SK-N-SH treated with all-trans-retinoic acid at 6 μM for 48 hours (cell line): ENCODE measurements around the gene MRLN.

Experiments
- ATAC-seq: fragments of 200-7000 bp; cut with Tn5 transposase; 3 replicates; pipeline ENCODE4 v1.9.1; 2020; ENCODE audit warnings: mild to moderate bottlenecking, moderate library complexity
- ARNTL ChIP-seq: fragments of 450-650 bp; formaldehyde crosslinking; IDR thresholded peaks from 2 replicates; pipeline ENCODE4 v1.5.0; 2020; ENCODE audit warnings: low read depth, mild to moderate bottlenecking, moderate library complexity, borderline replicate concordance
- BACH2 ChIP-seq: fragments of 250-450 bp; sonication (Bioruptor Pico); IDR thresholded peaks from 2 replicates; pipeline ENCODE4 v1.9.0; 2021; ENCODE audit warnings: mild to moderate bottlenecking, borderline replicate concordance
- CREB5 ChIP-seq: fragments of 250-450 bp; sonication (Bioruptor Pico); IDR thresholded peaks from 2 replicates; pipeline ENCODE4 v1.5.1; 2020; ENCODE audit warnings: low read depth, mild to moderate bottlenecking, moderate library complexity
- CSRNP3 ChIP-seq: fragments of 250-450 bp; sonication (Bioruptor Pico); IDR thresholded peaks from 2 replicates; pipeline ENCODE4 v1.5.1; 2021; ENCODE audit warnings: mild to moderate bottlenecking, moderate library complexity
- ESRRG ChIP-seq: fragments of 250-450 bp; sonication (Bioruptor Pico); IDR thresholded peaks from 2 replicates; pipeline ENCODE4 v1.6.1; 2021; ENCODE audit warnings: mild to moderate bottlenecking
- GLIS3 ChIP-seq: fragments of 250-450 bp; sonication (Bioruptor Pico); IDR thresholded peaks from 2 replicates; pipeline ENCODE4 v1.5.0; 2020; ENCODE audit warnings: mild to moderate bottlenecking, moderate library complexity
- ISL1 ChIP-seq: fragments of 250-450 bp; sonication (Bioruptor Pico); IDR thresholded peaks from 2 replicates; pipeline ENCODE4 v2.1.2; 2022; ENCODE audit warnings: mild to moderate bottlenecking, moderate library complexity
- OSR1 ChIP-seq: fragments of 250-450 bp; sonication (Bioruptor Pico); IDR thresholded peaks from 2 replicates; pipeline ENCODE4 v1.8.0; 2022; ENCODE audit warnings: moderate library complexity, mild to moderate bottlenecking, inconsistent platforms
- PATZ1 ChIP-seq: fragments of 250-450 bp; sonication (Bioruptor Pico); IDR thresholded peaks from 2 replicates; pipeline ENCODE4 v1.8.0; 2020; ENCODE audit warnings: mild to moderate bottlenecking, moderate library complexity, borderline replicate concordance
- POU6F1 ChIP-seq: fragments of 250-450 bp; sonication (Bioruptor Pico); IDR thresholded peaks from 2 replicates; pipeline ENCODE4 v1.8.0; 2021; ENCODE audit warnings: low read depth, mild to moderate bottlenecking, moderate library complexity, borderline replicate concordance
- PPARA ChIP-seq: fragments of 250-450 bp; sonication (Bioruptor Pico); IDR thresholded peaks from 2 replicates; pipeline ENCODE4 v1.5.0; 2020; ENCODE audit warnings: mild to moderate bottlenecking, borderline replicate concordance
- SNAI2 ChIP-seq: fragments of 250-450 bp; sonication (Bioruptor Pico); IDR thresholded peaks from 2 replicates; pipeline ENCODE4 v1.5.0; 2020; ENCODE audit warnings: mild to moderate bottlenecking, moderate library complexity
- TCF4 ChIP-seq: fragments of 250-450 bp; sonication (Bioruptor Pico); IDR thresholded peaks from 2 replicates; pipeline ENCODE4 v1.8.0; 2021; ENCODE audit warnings: mild to moderate bottlenecking, moderate library complexity, borderline replicate concordance
- TOX ChIP-seq: fragments of 250-450 bp; sonication (Bioruptor Pico); IDR thresholded peaks from 2 replicates; pipeline ENCODE4 v1.8.0; 2021; ENCODE audit warnings: mild to moderate bottlenecking, moderate library complexity, borderline replicate concordance
- TSHZ2 ChIP-seq: fragments of 250-450 bp; sonication (Bioruptor Pico); IDR thresholded peaks from 2 replicates; pipeline ENCODE4 v1.5.0; 2020; ENCODE audit warnings: mild to moderate bottlenecking, moderate library complexity
- ZC3H10 ChIP-seq: fragments of 250-450 bp; sonication (Bioruptor Pico); IDR thresholded peaks from 2 replicates; pipeline ENCODE4 v1.5.1; 2021; ENCODE audit warnings: mild to moderate bottlenecking, moderate library complexity
- ZFP3 ChIP-seq: fragments of 250-450 bp; sonication (Bioruptor Pico); IDR thresholded peaks from 2 replicates; pipeline ENCODE4 v1.5.0; 2020; ENCODE audit warnings: mild to moderate bottlenecking, moderate library complexity
- ZFP30 ChIP-seq: fragments of 450-650 bp; formaldehyde crosslinking; IDR thresholded peaks from 2 replicates; pipeline ENCODE4 v1.5.0; 2022; ENCODE audit warnings: mild to moderate bottlenecking, moderate library complexity
- ZNF565 ChIP-seq: fragments of 450-650 bp; formaldehyde crosslinking; conservative IDR thresholded peaks from 2 replicates; pipeline ENCODE4 v1.5.0; 2020; ENCODE audit warnings: low read depth, mild to moderate bottlenecking, moderate library complexity
- ZNF70 ChIP-seq: fragments of 450-650 bp; formaldehyde crosslinking; IDR thresholded peaks from 2 replicates; pipeline ENCODE4 v1.5.0; 2020; ENCODE audit warnings: mild to moderate bottlenecking, moderate library complexity

Gene MRLN

GRCh38 chr10:59757966-59758365, 4.7 kb upstream of the MRLN start (continued):
- TF ChIP-seq ESRRG = no peak
- no peak for TF ChIP-seq ZFP30
- TF ChIP-seq PPARA (CRISPR knock-in tag) = no peak
- TF ChIP-seq ARNTL (CRISPR knock-in tag) = no peak

GRCh38 chr10:59754951-59755350, 1.7 kb upstream of the MRLN start:
- TF ChIP-seq ZNF565 (CRISPR knock-in tag) (no peak), ZNF70 (CRISPR knock-in tag) (no peak), POU6F1 (no peak), CSRNP3 (CRISPR knock-in tag) (no peak), BACH2 (CRISPR knock-in tag) (no peak), CREB5 (CRISPR knock-in tag) (no peak), OSR1 (no peak), ZC3H10 (CRISPR knock-in tag) (no peak), TOX (CRISPR knock-in tag) (no peak)
- no peak for ATAC-seq

- ATAC-seq = no peak
Observed at GRCh38 chr10:59752278-59752940, 846 bp downstream of the MRLN start.

More at GRCh38 chr10:59752278-59752940, 846 bp downstream of the MRLN start:
- TF ChIP-seq BACH2 (CRISPR knock-in tag) (no peak), PATZ1 (CRISPR knock-in tag) (no peak), SNAI2 (CRISPR knock-in tag) (no peak), ISL1 (CRISPR knock-in tag) (no peak), ESRRG (no peak), ZNF70 (CRISPR knock-in tag) (no peak), CREB5 (CRISPR knock-in tag) (no peak), GLIS3 (no peak), ZFP3 (CRISPR knock-in tag) (no peak), TCF4 (no peak), TSHZ2 (CRISPR knock-in tag) (no peak), ZFP30 (no peak), ARNTL (CRISPR knock-in tag) (no peak), ZNF565 (CRISPR knock-in tag) (no peak), ZC3H10 (CRISPR knock-in tag) (no peak), PPARA (CRISPR knock-in tag) (no peak), OSR1 (no peak)
- TF ChIP-seq, all 23 proteins: peak for 0
